ENCODE results near the gene PMAIP1. TPM values are rescaled to one million over a fixed set of nuclear protein-coding genes. Genes with fewer than 3 reads are reported as not detected.

The PMAIP1 gene
- total RNA-seq, 1 donor from 2014 or later, result 52.5 TPM

DNA sequence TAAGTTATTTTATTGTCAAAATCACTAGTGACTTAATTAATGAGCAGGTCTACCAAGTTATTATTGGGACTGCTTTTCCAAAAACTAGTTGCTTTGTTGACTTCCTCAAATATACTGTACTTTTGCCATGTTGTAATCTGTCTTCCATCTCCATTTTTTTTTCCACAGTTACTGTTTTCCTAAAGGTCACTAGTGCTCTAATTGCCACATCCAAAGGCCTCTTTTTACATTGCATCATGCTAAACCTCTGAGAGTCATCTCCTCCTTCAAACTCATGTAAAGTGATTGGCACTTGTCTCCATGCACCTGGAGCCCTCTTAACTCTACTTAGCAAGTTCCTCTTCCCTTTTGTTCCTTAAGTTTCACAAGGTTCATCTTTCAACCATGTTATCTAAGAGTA is 11.8 kb downstream of the PMAIP1 start:
- H3K4me3 Mint-ChIP-seq, result no peak overlapping the region
- peaks cover 29% of the 10 kb centered on the region for H3K4me1 Mint-ChIP-seq
- intact Hi-C loops (cut with micrococcal nuclease), result no loop called here
- H3K27ac Mint-ChIP-seq, result no peak overlapping the region
- H3K27me3 Mint-ChIP-seq, result no peaks in the 10 kb centered on the region
- no peaks in the 10 kb centered on the region for H3K36me3 Mint-ChIP-seq (ENCODE audit: low read depth)
- no peak for DNase-seq
- H3K9me3 Mint-ChIP-seq, result no peaks in the 10 kb centered on the region

DNA sequence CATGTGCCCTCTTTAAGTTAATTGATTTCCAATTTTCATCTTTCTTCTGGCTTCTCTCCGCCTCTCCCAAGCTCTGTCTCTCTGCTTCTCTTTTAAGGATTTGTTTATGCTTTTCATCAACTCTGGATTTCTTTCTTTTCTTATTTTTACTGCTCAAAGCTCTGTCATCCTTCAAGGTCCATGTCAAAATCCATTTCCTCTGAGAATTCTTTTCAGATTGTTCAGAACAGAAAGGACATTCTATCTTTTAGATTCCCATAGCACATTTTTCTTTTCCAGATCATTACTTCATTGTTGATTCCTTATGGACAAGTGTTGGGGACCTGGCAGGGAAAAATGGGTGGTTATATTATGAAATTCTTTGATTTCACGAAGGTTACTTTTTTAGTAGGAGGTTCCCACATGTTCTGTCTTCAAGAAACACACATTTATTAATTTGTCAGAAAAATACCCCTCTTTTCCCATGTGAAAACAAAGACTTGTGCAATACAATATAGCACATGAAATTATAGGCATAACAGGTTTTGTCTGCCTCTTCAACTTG is 12.3 kb downstream of the PMAIP1 start:
- H3K27me3 Mint-ChIP-seq, result no peaks in the 10 kb centered on the region
- H3K36me3 Mint-ChIP-seq (ENCODE audit: low read depth), result no peaks in the 10 kb centered on the region
- H3K27ac Mint-ChIP-seq, result no peak overlapping the region
- DNase-seq, result no peak
- peaks cover 24% of the 10 kb centered on the region for H3K4me1 Mint-ChIP-seq
- no peaks in the 10 kb centered on the region for H3K9me3 Mint-ChIP-seq
- intact Hi-C loops (cut with micrococcal nuclease), result no loop called here
- no peak overlapping the region for H3K4me3 Mint-ChIP-seq

DNA sequence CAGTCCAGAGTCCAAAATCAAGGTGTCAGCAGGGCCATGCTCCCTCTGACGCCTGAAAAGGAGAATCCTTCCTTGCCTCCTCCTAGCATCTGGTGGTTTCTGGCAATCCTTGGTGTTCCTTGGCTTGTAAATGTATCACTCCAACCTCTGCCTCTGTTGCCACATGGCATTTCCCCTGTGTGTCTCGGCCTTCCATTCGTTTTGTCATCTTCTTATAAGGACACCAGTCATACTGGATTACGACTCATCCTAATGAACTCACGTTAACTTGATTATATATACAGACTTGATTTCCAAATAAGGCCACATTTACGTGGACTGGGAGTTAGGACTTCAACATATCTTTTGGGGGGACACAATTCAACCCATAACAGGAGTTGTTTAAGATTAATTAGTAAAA is 15.8 kb downstream of the PMAIP1 start:
- Mint-ChIP-seq H3K4me3 (no peak overlapping the region), H3K4me1 (peaks cover 16% of the 10 kb centered on the region), H3K36me3 (ENCODE audit: low read depth) (no peaks in the 10 kb centered on the region), H3K27ac (no peak overlapping the region), H3K27me3 (no peaks in the 10 kb centered on the region), H3K9me3 (no peaks in the 10 kb centered on the region)
- no peak for DNase-seq
- intact Hi-C loops (cut with micrococcal nuclease), result loop anchor here (5.0 kb wide), 1 partner anchor 33 kb away; no protein-coding TSS in a partner anchor

DNA sequence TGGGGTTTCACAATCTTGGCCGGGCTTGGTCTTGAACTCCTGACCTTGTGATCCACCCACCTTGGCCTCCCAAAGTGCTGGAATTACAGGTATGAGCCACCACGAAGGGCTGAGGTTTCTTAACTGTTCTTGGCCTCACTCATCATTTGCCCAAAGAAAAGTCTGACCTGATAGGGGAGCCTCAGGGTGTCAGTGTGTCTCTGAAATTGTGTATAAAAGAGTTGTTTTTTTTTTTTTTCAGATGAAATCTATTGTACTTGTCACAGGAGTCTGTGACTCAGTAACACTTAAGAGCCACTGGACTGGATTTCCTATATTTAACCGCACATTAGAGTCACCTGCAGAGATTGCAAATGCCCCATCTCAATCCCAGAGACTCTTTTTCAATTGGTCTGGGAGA is 16.9 kb downstream of the PMAIP1 start:
- Mint-ChIP-seq H3K4me3 (no peak overlapping the region), H3K36me3 (ENCODE audit: low read depth) (no peaks in the 10 kb centered on the region), H3K27me3 (no peaks in the 10 kb centered on the region), H3K9me3 (no peaks in the 10 kb centered on the region), H3K4me1 (peaks cover 17% of the 10 kb centered on the region), H3K27ac (no peak overlapping the region)
- intact Hi-C loops (cut with micrococcal nuclease), result loop anchor here (5.0 kb wide), 1 partner anchor 34 kb away; no protein-coding TSS in a partner anchor
- DNase-seq, result no peak

DNA sequence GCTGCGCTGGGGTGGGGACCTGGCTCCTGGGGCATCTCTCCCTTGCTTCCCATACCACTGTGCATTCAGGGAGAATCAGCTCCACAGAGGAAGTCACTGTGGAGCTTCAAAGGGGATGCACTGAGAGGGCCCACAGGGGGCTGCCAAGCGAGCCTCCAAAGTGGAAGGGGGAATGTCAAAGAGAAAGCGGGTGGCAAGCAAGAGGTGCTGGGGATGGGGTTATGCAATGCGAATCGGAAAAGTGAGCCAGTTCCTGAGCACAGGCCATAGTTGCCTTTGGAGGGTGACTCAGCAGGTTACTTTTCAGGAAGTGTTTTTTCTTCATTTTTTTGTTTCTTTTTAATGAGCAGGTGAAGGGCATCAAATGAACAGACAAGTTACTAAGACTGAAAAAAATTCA is 17.6 kb downstream of the PMAIP1 start:
- Mint-ChIP-seq H3K27me3 (no peaks in the 10 kb centered on the region), H3K4me1 (peaks cover 19% of the 10 kb centered on the region), H3K4me3 (peak overlapping the region; percentile 8), H3K9me3 (no peaks in the 10 kb centered on the region), H3K27ac (peak overlapping the region; percentile 16), H3K36me3 (ENCODE audit: low read depth) (no peaks in the 10 kb centered on the region)
- intact Hi-C loops (cut with micrococcal nuclease), result loop anchor here (5.0 kb wide), 1 partner anchor 35 kb away; no protein-coding TSS in a partner anchor
- peak; percentile 62 for DNase-seq

DNA sequence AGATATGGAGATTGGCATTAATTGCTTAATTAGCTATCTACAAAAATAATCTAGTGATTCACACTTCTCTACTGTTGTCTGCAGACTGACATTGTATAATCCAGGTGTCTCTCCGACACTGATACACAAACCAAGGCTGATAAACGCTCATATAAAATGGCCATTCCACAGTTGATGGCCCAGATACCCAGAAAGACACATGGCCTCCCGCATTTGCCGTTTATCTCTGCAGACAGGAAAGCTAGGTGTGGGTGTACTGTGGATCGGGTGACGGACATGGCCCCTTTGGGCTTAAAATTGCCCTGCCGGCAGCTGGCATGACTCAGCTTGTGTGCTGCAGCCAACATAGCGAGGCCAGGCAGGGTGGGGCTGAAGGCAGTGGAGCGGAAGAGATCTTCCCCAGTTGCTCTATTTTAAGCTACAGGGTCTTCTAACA is 18.5 kb downstream of the PMAIP1 start:
- H3K9me3 Mint-ChIP-seq, result no peaks in the 10 kb centered on the region
- peak overlapping the region; percentile 1 for H3K4me3 Mint-ChIP-seq
- H3K27me3 Mint-ChIP-seq, result no peaks in the 10 kb centered on the region
- peak overlapping the region; percentile 3 for H3K27ac Mint-ChIP-seq
- H3K36me3 Mint-ChIP-seq (ENCODE audit: low read depth), result no peaks in the 10 kb centered on the region
- intact Hi-C loops (cut with micrococcal nuclease), result loop anchor here (5.0 kb wide), 1 partner anchor 36 kb away; no protein-coding TSS in a partner anchor
- no peak for DNase-seq
- peaks cover 21% of the 10 kb centered on the region for H3K4me1 Mint-ChIP-seq

DNA sequence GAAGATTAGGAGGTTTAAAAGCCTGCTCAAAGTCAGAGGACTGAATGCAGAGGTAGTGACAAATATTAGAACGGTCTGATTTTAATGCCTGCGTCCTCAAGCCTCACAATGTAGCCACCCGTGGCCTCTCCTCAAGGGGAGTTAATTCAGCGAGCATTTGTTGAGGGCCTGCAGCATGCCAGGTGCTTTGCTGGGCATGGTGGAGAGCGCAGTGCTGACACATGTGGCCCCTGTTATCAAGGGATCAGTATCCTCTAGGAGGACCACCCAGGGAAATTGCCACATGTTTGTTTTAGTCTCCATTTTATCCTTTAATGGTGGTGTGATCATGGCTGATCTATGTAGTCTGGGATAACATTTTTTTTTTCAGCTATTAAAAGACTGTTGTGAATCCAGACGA is 19.2 kb downstream of the PMAIP1 start:
- no peaks in the 10 kb centered on the region for H3K9me3 Mint-ChIP-seq
- intact Hi-C loops (cut with micrococcal nuclease), result loop anchor here (5.0 kb wide), 1 partner anchor 37 kb away; no protein-coding TSS in a partner anchor
- H3K36me3 Mint-ChIP-seq (ENCODE audit: low read depth), result no peaks in the 10 kb centered on the region
- peaks cover 25% of the 10 kb centered on the region for H3K4me1 Mint-ChIP-seq
- H3K27ac Mint-ChIP-seq, result no peak overlapping the region
- DNase-seq, result no peak
- H3K4me3 Mint-ChIP-seq, result no peak overlapping the region
- H3K27me3 Mint-ChIP-seq, result no peaks in the 10 kb centered on the region

DNA sequence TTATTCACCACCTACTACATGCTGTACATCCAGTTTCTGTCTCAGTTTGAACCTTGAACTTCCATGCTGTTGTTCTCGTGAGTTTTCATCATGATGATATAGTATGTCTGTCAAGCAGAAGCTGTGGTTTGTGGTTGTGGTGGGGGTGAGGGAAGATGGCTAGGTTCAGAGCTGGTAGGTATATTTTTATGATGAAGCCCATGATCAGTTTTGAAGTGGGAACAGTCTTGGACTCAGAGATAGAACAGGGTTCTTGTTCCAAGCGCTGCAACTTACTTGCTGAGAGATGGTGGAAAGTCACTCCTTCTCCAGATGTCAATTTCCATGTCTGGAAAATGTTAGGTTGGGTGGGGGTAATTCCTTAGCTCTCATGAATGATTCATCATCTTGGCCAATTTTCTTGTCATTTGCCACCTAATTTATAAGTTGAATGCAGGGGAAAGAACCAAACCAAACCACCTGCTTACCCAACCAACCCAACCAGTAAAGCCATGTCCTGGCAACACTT is 21.6 kb downstream of the PMAIP1 start:
- H3K4me3 Mint-ChIP-seq, result peak overlapping the region; percentile 28
- no peaks in the 10 kb centered on the region for H3K9me3 Mint-ChIP-seq
- no peaks in the 10 kb centered on the region for H3K36me3 Mint-ChIP-seq (ENCODE audit: low read depth)
- peaks cover 29% of the 10 kb centered on the region for H3K4me1 Mint-ChIP-seq
- peak; percentile 85 for DNase-seq
- intact Hi-C loops (cut with micrococcal nuclease), result loop anchor here (1.0 kb wide), 2 partner anchors 14 to 19 kb away; no protein-coding TSS in a partner anchor
- H3K27me3 Mint-ChIP-seq, result no peaks in the 10 kb centered on the region
- H3K27ac Mint-ChIP-seq, result peak overlapping the region; percentile 64

DNA sequence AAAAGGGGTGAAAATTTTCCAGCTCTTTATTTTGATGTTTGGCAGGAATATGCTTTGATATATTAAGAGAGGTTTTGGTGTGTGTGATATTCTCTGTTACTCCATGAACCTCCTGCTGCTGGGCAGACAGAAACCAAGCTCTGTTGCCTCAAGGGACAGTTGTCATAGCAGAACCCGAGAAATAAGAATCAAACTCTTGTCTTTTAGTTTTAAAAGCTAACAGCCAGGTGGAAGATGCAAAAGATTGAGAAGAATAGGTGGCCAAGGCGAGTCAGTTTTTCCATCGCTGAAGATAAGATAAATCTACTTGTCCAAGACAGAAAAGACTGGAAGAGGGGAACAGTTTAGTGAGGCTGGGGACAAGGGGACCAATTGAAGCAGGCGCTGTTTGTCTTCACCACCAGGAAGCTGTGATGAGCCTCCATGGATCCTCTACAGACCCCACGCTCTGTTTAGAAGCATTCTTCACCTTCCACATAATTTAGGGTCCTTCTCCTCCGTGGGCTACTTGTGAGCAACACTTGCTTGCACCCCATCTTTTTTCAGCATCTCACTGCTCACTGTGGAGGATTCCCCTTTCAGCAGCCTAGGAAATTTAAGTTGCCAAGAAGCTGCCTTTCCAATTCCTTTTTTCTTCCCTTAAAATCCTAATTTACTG is 23.9 kb downstream of the PMAIP1 start:
- Mint-ChIP-seq H3K27ac (no peak overlapping the region), H3K4me1 (peaks cover 35% of the 10 kb centered on the region), H3K36me3 (ENCODE audit: low read depth) (no peaks in the 10 kb centered on the region), H3K27me3 (no peaks in the 10 kb centered on the region), H3K4me3 (no peak overlapping the region), H3K9me3 (no peaks in the 10 kb centered on the region)
- intact Hi-C loops (cut with micrococcal nuclease), result no loop called here
- no peak for DNase-seq

DNA sequence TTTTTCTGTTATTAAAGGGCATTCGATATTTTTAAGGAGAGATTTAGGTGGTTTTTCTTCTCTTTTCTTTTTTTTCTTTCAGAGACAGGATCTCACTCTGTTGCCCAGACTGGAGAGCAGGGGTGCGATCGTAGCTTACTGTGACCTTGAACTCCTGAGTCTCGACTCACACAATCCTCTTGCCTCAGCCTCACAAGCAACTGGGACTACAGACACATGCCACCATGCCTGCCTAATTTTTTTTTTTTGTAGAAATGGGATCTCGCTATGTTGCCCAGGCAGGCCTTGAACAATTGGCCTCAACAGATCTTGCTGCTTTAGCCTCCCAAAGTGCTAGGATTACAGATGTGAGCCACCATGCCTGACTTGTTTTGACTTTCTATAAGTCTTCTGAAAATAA is 26.3 kb downstream of the PMAIP1 start:
- H3K4me1 Mint-ChIP-seq, result peaks cover 38% of the 10 kb centered on the region
- no peak for DNase-seq
- H3K27me3 Mint-ChIP-seq, result no peaks in the 10 kb centered on the region
- peak overlapping the region; percentile 78 for H3K27ac Mint-ChIP-seq
- no peaks in the 10 kb centered on the region for H3K36me3 Mint-ChIP-seq (ENCODE audit: low read depth)
- intact Hi-C loops (cut with micrococcal nuclease), result loop anchor here (2.0 to 5.0 kb wide), 2 partner anchors 27 to 79 kb away; no protein-coding TSS in a partner anchor
- H3K9me3 Mint-ChIP-seq, result no peaks in the 10 kb centered on the region
- no peak overlapping the region for H3K4me3 Mint-ChIP-seq

DNA sequence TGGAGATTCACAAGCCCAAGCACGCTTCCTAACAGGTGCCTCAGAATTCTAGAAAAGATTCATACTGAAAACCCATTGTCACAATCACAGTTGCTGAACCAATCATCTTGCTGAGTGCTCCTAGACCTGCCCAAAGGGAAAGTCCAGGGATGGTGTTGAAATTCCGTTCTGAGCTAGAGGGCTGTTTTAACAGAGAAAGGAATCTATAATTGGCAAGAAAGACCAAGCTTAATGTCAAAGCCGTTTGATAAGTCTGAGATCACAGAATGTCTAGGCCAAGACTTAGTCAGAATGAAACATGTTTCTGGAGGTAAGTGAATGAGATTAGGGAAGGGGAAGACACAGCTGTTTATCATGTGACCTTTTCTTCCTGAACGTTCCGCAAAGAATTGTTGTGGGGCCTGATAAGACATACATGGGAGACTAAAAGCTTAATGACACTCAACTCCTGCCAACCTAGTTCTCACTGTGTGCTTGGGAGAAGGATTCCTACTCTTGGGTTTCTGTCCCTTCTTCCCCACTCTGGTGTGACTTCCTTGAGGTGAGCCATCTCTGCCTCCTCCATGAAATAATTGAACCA is 27.5 kb downstream of the PMAIP1 start:
- no peaks in the 10 kb centered on the region for H3K36me3 Mint-ChIP-seq (ENCODE audit: low read depth)

DNA sequence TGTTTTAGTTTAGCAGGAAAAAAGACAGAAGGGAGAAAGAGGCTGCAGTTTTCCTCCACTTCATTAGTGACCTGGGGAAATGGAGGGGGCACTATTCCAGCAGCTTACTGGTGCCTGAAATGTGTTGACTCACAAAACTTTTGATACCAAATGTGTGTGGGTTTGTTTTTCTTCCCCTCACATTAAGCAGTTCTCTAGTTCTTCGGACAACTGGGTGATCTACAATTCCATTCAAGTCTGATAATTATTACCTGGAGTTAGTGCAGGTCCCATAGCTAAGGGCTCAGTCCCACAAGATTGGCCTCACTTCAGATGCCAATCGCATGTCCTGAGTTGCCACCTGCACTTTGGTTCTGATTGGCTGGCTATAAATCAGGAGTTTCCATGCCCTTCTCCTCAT is 28.4 kb downstream of the PMAIP1 start:
- H3K4me3 Mint-ChIP-seq, result no peak overlapping the region
- H3K36me3 Mint-ChIP-seq (ENCODE audit: low read depth), result no peaks in the 10 kb centered on the region
- intact Hi-C loops (cut with micrococcal nuclease), result loop anchor here (5.0 kb wide), 1 partner anchor 81 kb away; no protein-coding TSS in a partner anchor
- H3K27ac Mint-ChIP-seq, result peak overlapping the region; percentile 78
- H3K9me3 Mint-ChIP-seq, result peaks cover 2% of the 10 kb centered on the region
- no peak for DNase-seq
- H3K4me1 Mint-ChIP-seq, result peaks cover 28% of the 10 kb centered on the region
- H3K27me3 Mint-ChIP-seq, result peaks cover 1% of the 10 kb centered on the region

More for the DNA sequence above, 27.5 kb downstream of the PMAIP1 start:
- H3K27ac Mint-ChIP-seq, result peak overlapping the region; percentile 78
- no peaks in the 10 kb centered on the region for H3K9me3 Mint-ChIP-seq
- no peaks in the 10 kb centered on the region for H3K27me3 Mint-ChIP-seq
- intact Hi-C loops (cut with micrococcal nuclease), result loop anchor here (1.0 to 5.0 kb wide), 5 partner anchors 20 to 80 kb away; no protein-coding TSS in a partner anchor
- H3K4me1 Mint-ChIP-seq, result peaks cover 29% of the 10 kb centered on the region
- DNase-seq, result peak; percentile 68
- peak overlapping the region; percentile 14 for H3K4me3 Mint-ChIP-seq

DNA sequence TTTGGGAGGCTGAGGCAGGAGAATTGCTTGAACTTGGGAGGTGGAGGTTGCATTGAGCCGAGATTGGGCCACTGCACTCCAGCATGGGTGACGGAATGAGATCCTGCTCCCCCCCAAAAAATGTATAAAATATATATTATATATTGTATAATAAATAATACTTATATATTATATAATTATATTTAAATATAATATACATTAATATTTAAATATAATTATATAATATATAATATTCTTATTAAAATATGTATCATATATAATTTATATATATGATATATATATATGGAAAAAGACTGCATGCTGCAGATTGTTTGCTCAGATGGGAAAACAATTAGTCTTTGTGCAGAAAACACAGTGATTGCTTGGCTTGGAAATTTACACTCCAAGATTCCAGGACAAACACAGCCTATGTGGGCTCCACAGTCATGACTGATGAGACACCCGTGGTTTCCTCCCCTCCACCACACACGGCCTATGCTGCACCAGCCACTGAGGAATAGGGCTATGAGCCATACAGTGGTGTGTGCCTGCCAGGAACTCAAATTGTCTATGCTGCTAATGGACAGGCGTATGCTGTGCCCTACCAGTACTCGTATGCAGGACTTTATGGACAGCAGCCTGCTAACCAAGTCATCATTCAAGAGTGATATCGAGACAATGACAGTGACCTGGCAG is 30.0 kb downstream of the PMAIP1 start:
- Mint-ChIP-seq H3K4me3 (no peak overlapping the region), H3K27me3 (peaks cover 6% of the 10 kb centered on the region), H3K36me3 (ENCODE audit: low read depth) (no peaks in the 10 kb centered on the region), H3K9me3 (peaks cover 2% of the 10 kb centered on the region), H3K27ac (no peak overlapping the region), H3K4me1 (peaks cover 23% of the 10 kb centered on the region)
- intact Hi-C loops (cut with micrococcal nuclease), result loop anchor here (5.0 kb wide), 1 partner anchor 82 kb away; no protein-coding TSS in a partner anchor
- no peak for DNase-seq
